Activated CD8-positive, alpha-beta T cell treated with anti-CD3 and anti-CD28 coated beads for 36 hours (primary cell): ENCODE measurements around the gene ZNF488. TPM values are rescaled to one million over a fixed set of nuclear protein-coding genes. Genes with fewer than 3 reads are reported as not detected.

Source experiments
- ATAC-seq: fragments of 200-7000 bp; cut with Tn5 transposase; one replicate; pipeline ENCODE4 v1.10.0; 2021; ENCODE audit warnings: mild to moderate bottlenecking, moderate library complexity
- CTCF ChIA-PET: fragments of 350-600 bp; sonication (Branson Sonifier 250); formaldehyde crosslinking; loops from one replicate; lab custom pipeline; 2021; ENCODE audit warnings: antibody characterized with exemption; lab: Charles Lee
- POLR2A ChIA-PET: fragments of 350-600 bp; sonication (Branson Sonifier 250); formaldehyde crosslinking; loops from one replicate; lab custom pipeline; 2021; ENCODE audit warnings: antibody characterized with exemption; lab: Charles Lee
- DNase-seq: peaks from one replicate; pipeline ENCODE4 v3.0.0-alpha.2; 2020
- H3K27ac Mint-ChIP-seq: one replicate; pipeline ENCODE4 v1.8.0; 2021; ENCODE audit warnings: mild to moderate bottlenecking, mixed read lengths
- H3K27me3 Mint-ChIP-seq: one replicate; pipeline ENCODE4 v1.8.0; 2021; ENCODE audit warnings: mixed read lengths
- H3K36me3 Mint-ChIP-seq: one replicate; pipeline ENCODE4 v1.8.0; 2021; ENCODE audit warnings: low read depth, mixed read lengths
- H3K4me1 Mint-ChIP-seq: one replicate; pipeline ENCODE4 v1.8.0; 2021; ENCODE audit warnings: low read depth, mixed read lengths
- H3K4me3 Mint-ChIP-seq: one replicate; pipeline ENCODE4 v1.8.0; 2021; ENCODE audit warnings: mild to moderate bottlenecking, moderate library complexity, mixed read lengths
- H3K9me3 Mint-ChIP-seq: one replicate; pipeline ENCODE4 v1.8.0; 2021; ENCODE audit warnings: mixed read lengths
- CTCF ChIP-seq: fragments of 200-600 bp; IDR thresholded peaks from one replicate; pipeline ENCODE4 v1.8.0; 2022; ENCODE audit warnings: antibody characterized with exemption, mild to moderate bottlenecking
- intact Hi-C: fragments of 100-400 bp; cut with micrococcal nuclease; formaldehyde crosslinking; loops from one replicate; pipeline ENCODE4 v1.10.0; 2022
- total RNA-seq, 2 experiments: library from RNA; stranded (reverse); gene quantifications; one replicate each; pipeline ENCODE4 v1.2.3, GENCODE V29; 2021

ZNF488 gene
- total RNA-seq, 2 experiments from 2014 or later: 0.36 to 0.58 TPM

GRCh38 chr10:47374611-47375536 is 9.2 kb downstream of the ZNF488 start:
- Mint-ChIP-seq H3K27me3 (peaks cover 24% of the 10 kb centered on the region), H3K4me1 (peaks cover 2% of the 10 kb centered on the region), H3K27ac (no peak overlapping the region), H3K4me3 (no peak overlapping the region), H3K9me3 (no peaks in the 10 kb centered on the region), H3K36me3 (no peaks in the 10 kb centered on the region)
- intact Hi-C loops: no loop called here
- no peak for TF ChIP-seq CTCF
- POLR2A ChIA-PET: no interaction called here
- CTCF ChIA-PET: interaction anchor here (1.6 kb wide), 1 partner anchor 13 kb away, joined by 4 read pairs; no protein-coding TSS in a partner anchor
- DNase-seq (no peak), ATAC-seq (no peak)

- no peak for TF ChIP-seq CTCF
- intact Hi-C loops: no loop called here
- Mint-ChIP-seq H3K4me1 (no peaks in the 10 kb centered on the region), H3K9me3 (no peaks in the 10 kb centered on the region), H3K4me3 (no peak overlapping the region), H3K36me3 (no peaks in the 10 kb centered on the region), H3K27ac (no peak overlapping the region), H3K27me3 (peaks cover 16% of the 10 kb centered on the region)
- POLR2A ChIA-PET: interaction anchor here (1.0 to 1.1 kb wide), 2 partner anchors 9 to 13 kb away, joined by 3 to 4 read pairs; no protein-coding TSS in a partner anchor
- ATAC-seq: no peak
- CTCF ChIA-PET: interaction anchor here (1.0 kb wide), 1 partner anchor 11 kb away, joined by 5 read pairs; no protein-coding TSS in a partner anchor
- no peak for DNase-seq
These were observed 11.4 kb downstream of the ZNF488 start for GRCh38 chr10:47372726-47373125.

- H3K36me3 Mint-ChIP-seq: no peaks in the 10 kb centered on the region
- H3K27ac Mint-ChIP-seq: no peak overlapping the region
- ATAC-seq: no peak
- no peaks in the 10 kb centered on the region for H3K9me3 Mint-ChIP-seq
- no peak for TF ChIP-seq CTCF
- H3K27me3 Mint-ChIP-seq: peaks cover 9% of the 10 kb centered on the region
- DNase-seq: no peak
- ChIA-PET CTCF (no interaction called here), POLR2A (interaction anchor here (1.1 kb wide), 1 partner anchor 9 kb away, joined by 3 read pairs; no protein-coding TSS in a partner anchor)
- H3K4me3 Mint-ChIP-seq: no peak overlapping the region
- intact Hi-C loops: no loop called here
- H3K4me1 Mint-ChIP-seq: no peaks in the 10 kb centered on the region
These were observed 12.2 kb downstream of the ZNF488 start for GRCh38 chr10:47371629-47372485.

- Mint-ChIP-seq H3K36me3 (no peaks in the 10 kb centered on the region), H3K27ac (no peak overlapping the region), H3K4me1 (no peaks in the 10 kb centered on the region), H3K4me3 (no peak overlapping the region), H3K27me3 (peaks cover 4% of the 10 kb centered on the region), H3K9me3 (no peaks in the 10 kb centered on the region)
- POLR2A ChIA-PET: no interaction called here
- CTCF ChIA-PET: interaction anchor here (1.7 kb wide), 1 partner anchor 9 kb away, joined by 4 read pairs; no protein-coding TSS in a partner anchor
- intact Hi-C loops: no loop called here
- no peak for TF ChIP-seq CTCF
- DNase-seq (no peak), ATAC-seq (no peak)
These were observed 13.2 kb downstream of the ZNF488 start for GRCh38 chr10:47370878-47371277.
